RWPE1 (cell line): ENCODE measurements around the gene RAB3A.
A peak's percentile ranks its signal among the peaks of the same experiment; 100 is the strongest.
"Not testable (repeated sequence)": the region's sequence is repeated elsewhere in the genome, so short reads cannot be mapped to it uniquely, and the experiment has no call there.

ENCODE experiments used
- CTCF ChIA-PET: fragments of 350-600 bp; sonication (Branson Sonifier 250); formaldehyde crosslinking; extraction: SDS; loops from one replicate; lab custom pipeline; 2021; lab: Yijun Ruan, JAX
- POLR2A ChIA-PET: fragments of 400-600 bp; formaldehyde crosslinking; extraction: SDS; loops from one replicate; lab custom pipeline; 2020; ENCODE audit warnings: antibody characterized with exemption; ENCODE audit not compliant: low non-redundant PET; lab: Yijun Ruan, JAX
- DNase-seq: peaks from one replicate; pipeline ENCODE4 v3.0.0; 2012; ENCODE audit warnings: low spot score
- H3K27ac ChIP-seq: fragments of 450-650 bp; 2 replicates; pipeline ENCODE4 v1.5.1; 2017
- TF ChIP-seq, protein P1 (sequence below): fragments of 450-650 bp; conservative IDR thresholded peaks from 2 replicates; pipeline ENCODE4 v1.5.1; 2017; ENCODE audit warnings: low read depth, mild to moderate bottlenecking

Gene RAB3A

DNA sequence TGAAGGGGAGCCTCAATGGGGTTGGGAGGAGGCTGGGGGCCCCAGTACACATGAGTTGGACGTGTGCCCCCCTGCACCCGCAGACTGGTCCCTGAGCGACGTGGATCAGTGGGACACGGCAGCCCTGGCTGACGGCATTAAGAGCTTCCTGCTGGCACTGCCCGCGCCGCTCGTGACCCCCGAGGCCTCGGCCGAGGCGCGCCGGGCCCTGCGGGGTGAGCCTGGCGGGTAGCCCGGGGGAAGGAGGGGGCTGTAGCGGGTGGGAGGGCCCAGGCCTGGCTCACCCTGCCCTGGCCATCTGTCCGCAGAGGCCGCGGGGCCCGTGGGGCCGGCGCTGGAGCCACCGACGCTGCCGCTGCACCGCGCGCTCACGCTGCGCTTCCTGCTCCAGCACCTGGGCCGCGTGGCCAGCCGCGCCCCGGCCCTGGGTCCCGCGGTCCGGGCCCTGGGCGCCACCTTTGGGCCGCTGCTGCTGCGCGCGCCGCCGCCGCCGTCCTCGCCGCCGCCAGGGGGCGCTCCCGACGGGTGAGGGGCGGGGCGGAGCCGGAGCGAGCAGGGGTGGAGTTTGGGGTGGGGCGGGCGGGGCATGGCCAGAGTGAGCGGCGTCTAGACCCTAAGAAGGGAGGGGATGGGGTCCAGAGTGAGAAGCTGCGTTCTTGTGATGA, 42.7 kb downstream of the RAB3A start:
- peak overlapping the region; percentile 99 for H3K27ac ChIP-seq
- CTCF ChIA-PET: interaction anchor here (0.5 to 2.6 kb wide), 9 partner anchors 9 to 172 kb away, joined by 3 to 8 read pairs (median 3); partner anchors contain the start of gene IFI30
- DNase-seq: peak; percentile 80
- POLR2A ChIA-PET: interaction anchor here (0.6 kb wide), 1 partner anchor 244 kb away, joined by 7 read pairs; no protein-coding TSS in a partner anchor
- TF ChIP-seq, protein P1, sequence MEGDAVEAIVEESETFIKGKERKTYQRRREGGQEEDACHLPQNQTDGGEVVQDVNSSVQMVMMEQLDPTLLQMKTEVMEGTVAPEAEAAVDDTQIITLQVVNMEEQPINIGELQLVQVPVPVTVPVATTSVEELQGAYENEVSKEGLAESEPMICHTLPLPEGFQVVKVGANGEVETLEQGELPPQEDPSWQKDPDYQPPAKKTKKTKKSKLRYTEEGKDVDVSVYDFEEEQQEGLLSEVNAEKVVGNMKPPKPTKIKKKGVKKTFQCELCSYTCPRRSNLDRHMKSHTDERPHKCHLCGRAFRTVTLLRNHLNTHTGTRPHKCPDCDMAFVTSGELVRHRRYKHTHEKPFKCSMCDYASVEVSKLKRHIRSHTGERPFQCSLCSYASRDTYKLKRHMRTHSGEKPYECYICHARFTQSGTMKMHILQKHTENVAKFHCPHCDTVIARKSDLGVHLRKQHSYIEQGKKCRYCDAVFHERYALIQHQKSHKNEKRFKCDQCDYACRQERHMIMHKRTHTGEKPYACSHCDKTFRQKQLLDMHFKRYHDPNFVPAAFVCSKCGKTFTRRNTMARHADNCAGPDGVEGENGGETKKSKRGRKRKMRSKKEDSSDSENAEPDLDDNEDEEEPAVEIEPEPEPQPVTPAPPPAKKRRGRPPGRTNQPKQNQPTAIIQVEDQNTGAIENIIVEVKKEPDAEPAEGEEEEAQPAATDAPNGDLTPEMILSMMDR: peak; percentile 99

DNA sequence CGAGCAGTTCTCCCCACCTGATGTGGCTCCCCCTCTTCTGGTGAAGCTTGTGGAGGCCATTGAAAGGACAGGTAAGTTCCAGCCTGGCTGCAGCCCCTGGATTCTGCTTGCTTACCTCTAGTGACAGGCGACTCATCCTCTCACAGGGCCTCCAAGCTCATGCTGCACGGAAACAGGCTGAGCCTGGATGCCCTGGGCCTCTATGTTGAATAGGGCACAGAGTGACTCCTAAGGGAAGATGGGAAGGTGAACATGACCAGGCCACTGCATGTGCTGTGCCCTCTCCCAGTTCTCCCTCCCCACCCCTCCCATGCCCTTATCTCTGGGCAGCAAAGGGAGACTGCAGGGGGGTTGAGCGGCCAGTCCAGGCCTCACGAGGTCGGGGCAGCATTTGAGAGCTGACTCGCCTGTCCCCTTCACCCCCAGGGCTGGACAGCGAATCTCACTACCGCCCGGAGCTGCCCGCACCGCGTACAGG, 43.3 kb downstream of the RAB3A start:
- TF ChIP-seq, protein P1: no peak
- no peak for DNase-seq
- ChIA-PET CTCF (interaction anchor here (0.6 to 2.6 kb wide), 4 partner anchors 14 to 71 kb away, joined by 3 to 8 read pairs (median 4); partner anchors contain the start of gene IFI30), POLR2A (interaction anchor here (0.6 kb wide), 2 partner anchors 243 to 312 kb away, joined by 3 to 7 read pairs; no protein-coding TSS in a partner anchor)
- H3K27ac ChIP-seq: peak overlapping the region; percentile 99

DNA sequence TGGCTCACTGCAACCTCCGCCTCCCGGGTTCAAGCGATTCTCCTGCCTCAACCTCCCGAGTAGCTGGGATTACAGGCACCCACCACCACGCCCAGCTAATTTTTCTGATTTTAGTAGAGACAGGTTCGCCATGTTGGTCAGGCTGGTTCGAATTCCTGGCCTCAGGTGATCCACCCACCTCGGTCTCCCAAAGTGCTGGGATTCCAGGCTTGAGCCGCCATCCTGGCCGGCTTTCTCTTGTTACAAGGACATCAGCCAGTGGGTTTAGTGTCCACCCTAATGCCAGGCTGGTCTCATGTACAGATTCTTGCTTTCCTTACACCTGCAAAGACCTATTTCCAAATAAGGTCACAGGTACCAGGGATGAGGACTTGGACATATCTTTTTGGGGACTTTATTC, 44.0 kb downstream of the RAB3A start:
- CTCF ChIA-PET: interaction anchor here (0.6 to 2.6 kb wide), 3 partner anchors 47 to 856 kb away, joined by 3 to 8 read pairs (median 4); no protein-coding TSS in a partner anchor
- POLR2A ChIA-PET: interaction anchor here (0.6 kb wide), 1 partner anchor 311 kb away, joined by 3 read pairs; no protein-coding TSS in a partner anchor
- TF ChIP-seq, protein P1: no peak
- peak overlapping the region; percentile 99 for H3K27ac ChIP-seq
- DNase-seq: no peak

DNA sequence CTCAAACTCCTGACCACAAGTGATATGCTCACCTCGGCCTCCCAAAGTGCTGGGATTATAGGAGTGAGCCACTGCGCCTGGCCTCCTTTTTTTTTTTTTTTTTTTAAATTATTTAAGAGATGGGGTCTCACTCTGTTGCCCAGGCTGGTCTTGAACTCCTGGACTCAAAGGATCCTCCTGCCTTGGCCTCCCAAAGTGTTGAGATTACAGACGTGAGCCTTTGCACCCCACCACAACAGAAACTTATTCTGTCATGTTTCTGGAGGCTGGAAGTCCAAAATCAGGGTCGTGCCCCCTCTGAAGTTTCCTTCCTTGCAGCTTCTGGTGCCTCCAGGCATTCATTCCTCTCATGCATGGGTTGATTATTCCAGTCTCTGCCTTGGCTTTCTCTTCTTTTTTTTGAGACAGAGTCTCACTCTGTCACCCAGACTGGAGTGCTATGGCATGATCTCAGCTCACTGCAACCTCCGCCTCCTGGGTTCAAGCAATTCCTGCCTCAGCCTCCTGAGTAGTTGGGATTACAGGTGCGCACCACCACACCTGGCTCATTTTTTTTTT, 44.7 kb downstream of the RAB3A start:
- H3K27ac ChIP-seq: peak overlapping the region; percentile 99
- CTCF ChIA-PET: interaction anchor here (0.7 kb wide), 1 partner anchor 855 kb away, joined by 4 read pairs; no protein-coding TSS in a partner anchor
- DNase-seq, POLR2A ChIA-PET: not testable (repeated sequence)

DNA sequence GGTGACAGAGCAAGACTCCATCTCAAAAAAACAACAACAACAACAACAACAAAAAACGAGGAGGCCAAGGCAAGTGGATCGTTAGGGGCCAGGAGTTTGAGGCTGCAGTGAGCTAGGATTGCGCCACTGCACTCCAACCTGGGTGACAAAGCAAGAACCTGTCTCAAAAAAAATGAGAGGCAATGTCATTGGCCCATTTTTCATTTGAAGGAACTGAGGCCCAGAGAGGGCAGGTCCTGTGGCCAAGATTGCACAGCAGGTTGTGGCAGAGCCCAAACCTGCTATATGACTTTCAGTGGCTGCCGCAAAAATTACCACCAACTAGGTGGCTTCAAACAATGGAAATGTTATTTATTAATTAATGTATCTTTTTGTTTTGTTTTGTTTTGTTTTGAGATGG, 45.4 kb downstream of the RAB3A start:
- peak overlapping the region; percentile 99 for H3K27ac ChIP-seq
- no peak for DNase-seq
- CTCF ChIA-PET: interaction anchor here (1.1 kb wide), 2 partner anchors 9 to 50 kb away, joined by 3 read pairs; no protein-coding TSS in a partner anchor
- TF ChIP-seq, protein P1: no peak
- POLR2A ChIA-PET: no interaction called here

DNA sequence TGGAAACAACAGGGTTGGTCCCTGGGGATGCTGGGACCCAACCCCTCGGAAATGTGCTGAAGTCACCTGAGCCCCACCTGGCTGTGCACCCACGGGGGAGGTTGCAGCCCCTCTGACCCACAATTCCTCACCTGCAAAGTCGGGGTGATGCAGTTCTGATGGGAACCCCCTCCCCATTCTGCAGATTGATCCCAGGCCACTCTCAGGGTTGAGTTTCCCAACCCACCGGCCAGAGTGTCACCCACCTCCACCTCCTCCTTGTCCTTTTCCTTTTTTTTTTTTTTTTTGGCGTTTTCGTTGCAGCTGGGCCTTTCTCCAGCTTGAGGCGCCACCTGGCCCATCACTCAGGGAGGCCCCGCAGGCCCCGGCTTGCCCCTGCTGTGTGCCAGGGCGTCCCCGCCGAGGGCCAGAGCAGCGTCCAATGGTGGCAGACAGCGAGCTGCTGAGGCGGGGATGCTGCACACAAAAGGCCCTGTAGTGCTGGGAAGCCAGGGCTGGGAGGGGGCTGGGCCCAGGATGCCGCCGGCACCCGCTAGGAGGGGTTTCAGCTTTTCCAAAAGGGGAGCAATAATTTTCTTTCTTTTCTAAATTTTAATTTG, 46.3 kb downstream of the RAB3A start:
- TF ChIP-seq, protein P1: peak; percentile 29; the same call in 1 of the 2 replicates
- ChIA-PET POLR2A (no interaction called here), CTCF (interaction anchor here (1.1 kb wide), 2 partner anchors 10 to 51 kb away, joined by 3 read pairs; no protein-coding TSS in a partner anchor)
- peak overlapping the region; percentile 99 for H3K27ac ChIP-seq
- peak; percentile 81 for DNase-seq
